ENCODE data around the gene UCN3.

GRCh38 chr10:5391790-5392189 is 27.0 kb downstream of the UCN3 start:
- TF ChIP-seq CTCF (IDR thresholded peaks at IDR 0.05) (no peak), NRF1 (IDR thresholded peaks at IDR 0.05; ENCODE audit: low read depth, low read length) (no peak), POLR2AphosphoS5 (IDR thresholded peaks at IDR 0.05; ENCODE audit: low read depth, low read length) (no peak), MEF2A (IDR thresholded peaks at IDR 0.05; ENCODE audit: borderline replicate concordance, low read depth) (no peak), GABPA (IDR thresholded peaks at IDR 0.05; ENCODE audit: low read depth) (no peak), EP300 (IDR thresholded peaks at IDR 0.05; ENCODE audit: borderline replicate concordance in 1 of 2, low read depth in 1 of 2, low read length in 1 of 2) (no peak), TAF1 (IDR thresholded peaks at IDR 0.05; ENCODE audit: borderline replicate concordance, low read depth, low read length) (no peak), RFX5 (IDR thresholded peaks at IDR 0.05; ENCODE audit: low read length) (no peak), USF1 (IDR thresholded peaks at IDR 0.05; ENCODE audit: borderline replicate concordance, low read depth) (no peak), FOXJ3 (CRISPR knock-in tag; IDR thresholded peaks at IDR 0.05) (no peak)

All from SK-N-SH (cell line).